Hypothalamus (tissue), 51 donors: ENCODE results near the gene F2R.
"Not testable (repeated sequence)": the region's sequence is repeated elsewhere in the genome, so short reads cannot be mapped to it uniquely, and the experiment has no call there.

Experiments used
- DNase-seq, 51 donors: peaks; one replicate each; lab custom pipeline; 2025; lab: John Stamatoyannopoulos, UW

F2R gene

DNA sequence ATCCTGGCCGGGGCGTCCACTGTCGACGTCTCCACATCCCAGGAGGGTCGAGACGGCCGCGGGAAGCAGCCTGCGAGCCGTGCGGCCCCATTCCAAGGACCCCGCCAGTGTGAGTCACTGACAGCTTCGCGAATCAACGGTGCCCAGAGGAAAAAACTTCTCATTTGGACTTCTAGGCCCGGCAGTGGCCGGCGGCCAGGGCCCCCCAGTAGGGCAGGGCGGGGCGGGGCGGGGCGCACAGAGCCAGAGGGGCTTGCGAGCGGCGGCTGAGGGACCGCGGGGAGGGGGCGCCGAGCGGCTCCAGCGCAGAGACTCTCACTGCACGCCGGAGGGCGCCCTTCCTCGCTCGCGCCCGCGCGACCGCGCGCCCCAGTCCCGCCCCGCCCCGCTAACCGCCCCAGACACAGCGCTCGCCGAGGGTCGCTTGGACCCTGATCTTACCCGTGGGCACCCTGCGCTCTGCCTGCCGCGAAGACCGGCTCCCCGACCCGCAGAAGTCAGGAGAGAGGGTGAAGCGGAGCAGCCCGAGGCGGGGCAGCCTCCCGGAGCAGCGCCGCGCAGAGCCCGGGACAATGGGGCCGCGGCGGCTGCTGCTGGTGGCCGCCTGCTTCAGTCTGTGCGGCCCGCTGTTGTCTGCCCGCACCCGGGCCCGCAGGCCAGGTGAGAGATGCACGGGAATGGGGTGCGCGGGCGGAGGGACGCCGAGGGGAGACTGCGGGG lies at the start of gene F2R:
Gene F2R (plus strand): TSS at position 391 of the 720 bp plus-strand sequence. CDS start 182 bp downstream, at position 573.
- DNase-seq, result peak in 15 of 51 donors; percentile 5 to 52 (median 13)

DNA sequence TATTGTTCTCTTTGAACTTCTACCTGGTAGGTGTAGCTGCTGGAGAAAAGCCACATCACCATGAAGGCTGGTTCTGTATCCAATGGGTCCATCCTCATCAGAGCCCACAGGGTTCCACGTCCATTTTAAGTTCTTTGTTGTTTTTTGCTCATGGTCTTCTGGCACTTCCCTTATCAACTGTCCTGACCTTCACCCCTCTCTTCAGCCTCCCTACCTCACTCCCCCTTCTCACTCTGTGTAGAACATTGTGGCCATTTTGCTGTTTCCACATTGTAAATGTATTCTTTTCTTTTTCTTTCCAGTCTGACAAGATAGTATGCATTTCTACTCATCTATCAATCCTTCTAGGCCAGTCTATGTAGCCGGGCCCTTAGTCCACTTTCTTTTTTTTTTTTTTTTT lies 48.4 kb upstream of the F2R start:
- no peak for DNase-seq

DNA sequence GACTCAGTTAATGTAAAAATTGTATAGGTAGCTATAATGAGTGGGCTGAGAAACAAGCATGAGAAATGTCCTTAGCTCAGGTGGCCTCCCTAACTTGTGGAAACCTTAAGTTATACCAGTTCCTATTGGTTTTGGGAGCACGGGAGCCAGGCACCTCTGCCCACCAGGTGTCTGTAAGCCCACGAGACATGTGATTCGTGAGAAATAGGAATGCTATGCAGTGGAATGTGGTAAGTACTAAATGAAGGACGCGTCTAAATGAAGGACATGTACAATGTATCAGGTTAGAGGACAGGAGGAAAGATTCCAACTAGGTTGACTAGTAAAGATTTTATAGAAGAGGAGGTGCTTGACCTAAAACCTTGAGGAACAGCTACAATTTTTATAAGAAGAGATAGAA lies 46.7 kb upstream of the F2R start:
- DNase-seq, result no peak

DNA sequence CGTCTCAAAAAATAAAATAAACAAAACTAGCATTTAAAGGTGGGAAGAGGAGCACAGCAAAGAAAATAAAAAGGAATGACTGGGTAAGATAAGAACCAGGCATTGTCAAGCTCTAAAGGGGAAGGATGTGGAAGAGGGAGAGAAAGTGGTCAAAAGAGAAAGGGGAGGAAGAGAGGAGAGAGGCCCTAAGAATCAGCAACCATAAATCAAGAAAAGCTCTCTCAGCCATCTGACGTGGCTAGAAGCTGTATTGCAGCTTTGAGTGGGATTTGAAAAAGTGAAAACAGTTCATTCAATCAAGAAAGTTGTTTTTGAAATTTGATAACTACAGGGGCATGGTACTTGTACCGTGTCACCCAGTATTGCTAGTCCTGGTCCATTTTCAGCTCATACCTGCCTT lies 45.4 kb upstream of the F2R start:
- DNase-seq, result no peak

DNA sequence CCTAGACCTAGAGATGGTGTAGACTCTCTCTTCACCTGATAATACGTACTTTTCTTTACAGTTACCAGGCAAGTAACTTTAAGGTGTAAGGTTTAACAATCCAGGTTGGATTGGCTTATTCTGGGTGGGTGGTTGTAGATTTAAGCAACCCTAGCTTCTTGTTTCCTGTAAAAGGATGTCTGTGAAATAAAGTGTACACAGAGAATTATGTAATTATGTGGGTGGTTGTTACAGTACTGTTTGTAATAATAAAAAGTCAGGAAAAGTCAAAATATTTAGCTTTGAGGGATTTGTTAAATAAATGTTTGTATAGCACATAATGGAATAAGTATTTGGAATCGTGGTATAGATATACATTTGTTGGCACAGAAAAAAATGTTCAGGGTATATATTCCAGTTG lies 43.7 kb upstream of the F2R start:
- no peak for DNase-seq

DNA sequence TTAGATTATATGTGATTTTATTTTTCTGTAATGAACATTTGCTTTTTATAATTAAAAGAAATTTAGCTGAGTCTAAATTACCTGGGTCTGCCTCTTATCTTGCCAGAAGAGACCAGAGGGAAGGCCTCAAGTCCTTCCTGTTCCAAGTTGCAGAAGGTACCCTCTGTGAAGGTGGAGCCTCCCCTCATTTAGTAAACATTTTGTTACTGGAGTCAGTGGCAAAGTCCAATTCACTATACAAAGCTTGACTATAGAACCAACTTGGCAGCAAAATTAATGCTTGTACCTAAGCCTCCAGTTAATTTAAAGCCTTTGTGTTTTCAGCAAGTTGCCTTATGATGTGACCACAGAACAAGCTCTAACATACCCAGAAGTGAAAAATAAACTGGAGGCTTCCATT lies 42.8 kb upstream of the F2R start:
- DNase-seq, result no peak

DNA sequence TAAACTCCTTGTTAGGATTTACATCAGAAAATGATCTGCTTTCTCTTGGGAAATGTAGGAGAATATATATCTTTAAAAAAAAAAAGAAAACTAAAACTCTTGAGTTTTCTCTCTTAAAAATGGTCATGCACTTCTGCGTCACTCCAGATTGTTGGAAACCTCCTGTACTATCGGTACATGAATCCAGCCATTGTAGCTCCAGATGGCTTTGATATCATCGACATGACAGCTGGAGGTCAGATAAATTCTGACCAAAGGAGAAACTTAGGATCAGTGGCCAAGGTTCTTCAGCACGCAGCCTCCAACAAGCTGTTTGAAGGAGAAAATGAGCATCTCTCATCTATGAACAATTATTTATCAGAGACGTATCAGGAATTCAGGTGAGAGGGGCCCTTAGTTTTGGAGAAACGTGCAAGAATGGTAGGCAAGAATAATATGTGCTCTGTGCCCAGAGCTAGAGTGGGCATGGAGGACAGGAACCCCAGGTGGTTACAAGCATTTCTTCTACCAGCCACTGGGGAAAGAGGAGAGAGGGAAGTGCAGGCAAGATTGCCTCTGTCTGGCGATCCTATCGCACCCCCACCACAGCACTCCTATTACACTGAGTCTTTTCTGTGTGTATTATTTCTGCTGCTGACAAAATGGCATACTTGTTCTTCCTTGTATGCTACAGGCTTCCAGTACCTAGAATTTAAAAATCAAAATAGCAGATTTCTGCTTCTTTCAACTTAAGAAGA lies 41.4 kb upstream of the F2R start:
- no peak for DNase-seq

DNA sequence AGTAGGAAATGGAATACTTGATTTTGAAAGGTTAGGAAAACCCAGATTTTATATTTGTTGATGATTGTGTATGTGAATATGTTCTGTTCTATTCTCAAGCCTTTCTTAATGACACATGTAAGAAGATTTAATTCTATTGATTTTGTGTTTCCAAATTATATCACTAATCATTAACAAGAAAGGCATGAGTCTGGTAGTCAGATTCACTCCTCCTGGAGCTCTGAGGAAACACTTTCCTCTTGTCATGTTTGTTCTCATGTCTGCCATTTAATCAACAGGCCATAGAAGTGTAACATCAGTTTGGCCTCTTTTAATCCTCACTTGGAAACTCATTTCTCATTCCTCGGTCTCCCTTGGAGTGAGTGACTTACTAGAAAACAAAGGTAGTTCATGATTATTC lies 40.6 kb upstream of the F2R start:
- DNase-seq, result no peak

DNA sequence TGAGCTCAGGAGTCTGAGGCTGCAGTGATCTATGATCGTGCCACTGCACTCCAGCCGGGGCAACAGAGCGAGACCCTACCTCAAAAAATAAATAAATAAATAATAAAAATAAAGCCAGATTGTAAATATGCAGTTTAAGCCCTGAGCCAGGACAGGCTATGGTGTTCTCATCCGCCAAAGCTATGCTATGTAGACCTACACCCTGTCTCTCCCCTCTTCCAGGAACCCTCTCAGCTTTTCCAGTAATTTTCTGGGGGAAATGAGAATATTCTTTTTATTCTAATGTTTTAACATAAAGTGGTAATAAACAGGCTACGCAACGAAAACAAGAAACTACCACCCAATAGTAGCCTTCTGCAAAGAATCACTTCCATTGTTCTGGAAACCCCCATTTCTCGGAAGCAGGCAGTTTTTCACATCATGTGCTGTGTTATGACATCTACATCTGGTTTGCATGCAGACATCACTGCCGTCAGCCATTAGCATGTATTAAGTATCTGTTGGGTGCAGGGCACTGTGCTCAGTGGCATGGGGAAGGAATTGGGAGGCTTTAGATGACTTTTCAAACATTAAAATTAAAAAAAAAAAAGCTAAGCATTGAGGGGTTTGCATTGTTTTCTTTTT lies 38.0 kb upstream of the F2R start:
- no peak for DNase-seq

DNA sequence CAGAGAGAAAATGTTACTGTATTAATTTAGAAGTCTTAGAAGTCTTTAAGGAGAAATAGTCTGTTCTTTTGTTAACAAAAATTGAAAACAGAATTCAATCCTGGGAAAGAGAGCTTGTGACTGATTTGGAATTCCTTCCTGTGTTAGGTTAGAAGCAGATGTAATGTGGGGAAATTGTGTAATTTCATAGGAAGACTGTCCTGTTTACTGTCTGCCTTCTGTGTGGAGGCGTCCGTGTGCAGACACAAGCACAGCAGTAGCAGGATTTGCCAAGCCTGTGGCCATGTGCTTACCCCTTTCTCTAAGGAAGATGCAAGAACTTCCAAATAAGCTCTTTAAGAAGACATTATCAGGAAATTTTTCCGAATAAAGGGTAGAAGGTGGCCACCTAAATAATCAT lies 36.7 kb upstream of the F2R start:
- DNase-seq, result no peak

DNA sequence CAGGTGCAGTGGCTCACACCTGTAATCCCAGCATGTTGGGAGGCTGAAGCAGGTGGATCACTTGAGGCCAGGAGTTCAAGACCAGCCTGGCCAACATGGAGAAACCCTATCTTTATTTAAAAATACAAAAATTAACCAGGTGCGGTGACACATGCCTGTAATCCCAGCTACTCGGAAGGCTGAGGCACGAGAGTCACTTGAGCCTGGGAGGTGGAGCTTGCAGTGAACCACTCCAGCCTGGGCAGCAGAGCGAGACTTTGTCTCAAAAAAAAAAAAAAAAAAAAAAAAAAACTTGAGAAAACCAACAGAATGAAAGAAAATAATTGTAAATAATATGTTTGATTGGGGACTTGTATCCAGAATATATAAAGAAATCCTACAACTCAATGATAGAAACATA lies 35.1 kb upstream of the F2R start:
- DNase-seq, result not testable (repeated sequence)

DNA sequence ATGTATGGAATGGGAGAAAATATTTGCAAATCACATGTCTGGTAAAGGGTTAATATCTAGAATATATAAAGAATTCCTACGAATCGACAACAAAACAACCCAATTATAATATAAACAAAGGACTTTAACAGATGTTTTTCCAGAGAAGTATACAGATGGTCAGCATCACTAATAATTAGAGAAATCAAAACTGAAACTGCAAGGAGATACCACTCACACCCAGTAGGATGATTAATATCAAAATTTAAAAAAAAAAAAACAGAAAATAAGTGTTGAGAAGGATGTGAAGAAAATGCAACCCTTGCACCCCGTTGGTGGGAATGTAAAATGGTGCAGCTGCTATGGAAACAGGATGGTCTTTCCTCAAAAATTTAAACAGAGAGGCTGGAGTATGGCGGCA lies 34.6 kb upstream of the F2R start:
- DNase-seq, result no peak

DNA sequence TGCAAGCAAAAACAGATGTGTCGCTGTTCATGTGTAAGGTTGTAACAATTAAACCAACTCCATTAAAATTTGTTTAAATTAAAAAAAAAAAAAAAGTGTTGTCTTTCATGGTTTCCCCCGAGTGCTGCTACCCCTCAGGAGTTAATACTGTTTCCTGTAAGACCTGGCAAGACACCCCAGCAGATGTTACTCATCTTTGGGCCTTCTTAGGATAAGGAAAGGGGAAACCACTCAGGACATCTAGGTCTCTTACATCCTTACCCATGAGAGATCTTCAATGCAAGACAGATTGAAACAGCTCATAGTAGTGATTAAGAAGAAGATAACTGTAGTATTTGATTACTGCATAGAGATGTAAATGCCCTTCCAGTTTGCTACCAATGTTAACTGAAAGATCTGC lies 33.5 kb upstream of the F2R start:
- DNase-seq, result no peak

DNA sequence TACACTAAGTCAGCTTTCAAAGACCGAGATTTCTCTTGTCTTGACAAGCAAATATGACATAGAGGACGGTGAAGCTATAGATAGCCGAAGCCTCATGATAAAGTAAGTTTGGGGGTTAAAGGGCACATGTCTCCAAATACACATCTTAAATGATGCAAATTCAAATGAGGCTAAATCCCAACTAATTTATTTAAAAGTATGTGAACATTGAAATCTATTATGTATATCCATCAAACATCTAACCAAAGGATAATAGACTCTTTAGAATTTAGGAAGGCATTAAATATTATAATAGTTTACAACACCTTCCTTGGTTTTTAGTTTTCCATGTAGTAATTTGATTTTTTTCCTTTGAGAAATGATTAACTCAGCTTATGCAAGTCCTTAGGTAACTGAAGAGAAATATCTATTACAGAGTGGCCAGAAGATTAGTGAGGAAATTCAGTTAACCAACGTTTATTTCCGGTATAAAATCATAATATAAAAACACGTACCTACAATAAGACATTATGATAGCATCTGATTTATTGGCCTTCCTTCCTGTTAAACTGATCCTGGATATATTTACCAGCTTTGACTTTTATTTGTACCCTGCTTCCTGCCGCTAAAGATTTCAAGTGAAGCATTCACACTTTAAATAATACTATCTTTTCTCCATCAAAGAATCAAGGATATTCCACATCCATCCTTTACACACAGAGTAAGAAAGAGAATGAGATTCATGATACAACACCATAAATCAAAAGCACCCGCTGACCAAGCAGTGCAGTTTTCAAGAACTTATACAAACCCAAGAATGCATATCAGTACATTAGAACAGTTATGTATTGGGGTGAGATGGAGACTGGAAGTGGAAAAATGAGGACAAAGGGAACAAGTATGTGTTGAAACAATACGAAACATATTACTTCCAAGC lies 31.9 kb upstream of the F2R start:
- DNase-seq, result no peak

DNA sequence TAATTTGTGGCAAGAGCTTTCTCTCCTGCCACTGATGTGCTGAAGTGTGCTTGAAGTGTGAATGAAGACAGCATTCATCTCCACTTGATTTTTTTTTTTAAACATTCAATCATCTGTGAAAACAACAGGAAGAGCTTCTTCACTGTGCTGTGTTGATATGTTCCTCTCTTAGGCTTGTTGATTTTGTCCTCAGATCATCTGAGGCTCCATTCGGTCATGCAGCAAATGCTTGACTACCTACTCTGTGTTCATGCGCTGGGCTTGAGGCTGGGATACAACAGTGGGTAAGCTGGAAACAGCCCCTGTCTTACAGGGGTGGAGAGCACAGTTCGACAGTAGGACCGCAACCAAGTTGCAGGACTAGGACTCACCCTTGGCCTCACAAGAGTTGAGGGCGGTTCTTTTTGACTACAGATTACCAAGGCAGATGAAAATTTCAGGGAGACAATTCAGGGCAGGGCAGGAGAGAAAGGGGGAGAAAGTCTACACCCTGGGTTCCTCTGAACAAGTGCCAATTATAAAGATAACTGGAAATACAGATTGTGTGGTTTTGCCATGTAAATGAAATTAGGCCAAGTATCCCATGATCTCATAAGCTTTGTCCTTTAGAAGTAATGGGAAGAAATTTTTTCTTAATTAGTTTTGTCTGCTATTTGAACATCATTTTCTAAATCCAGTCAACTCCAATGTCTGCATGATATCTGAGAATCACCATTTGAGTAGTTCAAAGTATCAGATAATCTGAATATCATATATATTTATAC lies 31.0 kb upstream of the F2R start:
- DNase-seq, result no peak

DNA sequence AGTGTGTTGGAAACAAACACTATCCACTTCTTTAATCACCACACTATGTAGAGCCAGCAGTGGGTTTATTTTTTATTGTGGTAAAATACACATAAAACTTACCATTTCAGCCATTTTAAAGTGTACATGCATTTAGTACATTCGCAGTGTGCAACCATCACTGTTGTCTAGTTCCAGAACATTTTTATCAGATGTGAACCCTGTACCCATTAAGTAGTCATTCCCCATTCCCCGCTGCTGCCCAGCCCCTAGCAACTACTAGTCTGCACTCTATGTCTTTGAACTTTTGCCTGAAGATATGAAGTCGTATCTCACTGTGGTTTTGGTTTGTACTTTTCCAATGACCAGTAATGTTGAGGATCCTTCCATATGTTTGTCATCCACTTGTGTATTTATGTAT lies 30.2 kb upstream of the F2R start:
- no peak for DNase-seq

DNA sequence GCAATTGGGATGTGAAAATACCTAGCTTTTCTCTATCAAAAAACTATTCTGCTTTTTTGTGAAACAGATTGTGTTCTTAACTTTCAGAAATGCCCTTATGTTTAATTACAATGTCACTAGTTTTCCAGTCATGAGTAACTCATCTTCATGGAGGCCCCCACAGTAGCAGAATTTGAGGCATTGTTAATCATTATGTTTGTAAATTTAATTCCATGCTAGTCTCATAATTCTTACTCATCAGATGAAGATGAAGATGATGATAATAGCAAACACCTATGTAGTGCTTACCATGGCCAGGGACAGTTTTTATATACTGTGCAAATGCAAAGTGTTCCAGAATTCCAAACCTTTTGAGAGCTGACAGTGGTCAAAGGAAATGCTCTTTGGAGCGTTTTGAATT lies 27.7 kb upstream of the F2R start:
- DNase-seq, result no peak

DNA sequence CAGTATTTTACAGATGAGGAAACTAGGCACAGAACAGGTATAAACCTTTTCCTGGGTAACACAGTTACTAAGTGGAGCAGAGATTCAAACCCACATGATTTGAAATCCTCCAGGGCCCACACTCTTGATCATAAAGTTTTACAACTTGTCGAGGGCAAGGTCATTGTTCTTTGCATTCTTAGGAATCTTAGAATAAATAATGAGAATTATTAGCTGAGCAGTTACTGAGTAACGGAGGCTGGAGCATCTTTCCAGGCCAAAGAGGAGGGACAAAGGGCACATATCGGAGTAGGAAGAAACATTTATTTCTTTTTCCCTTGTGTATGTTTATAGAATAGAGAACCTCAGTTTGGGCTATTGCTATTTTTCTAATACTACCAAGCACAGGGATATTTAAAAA lies 27.1 kb upstream of the F2R start:
- DNase-seq, result no peak

DNA sequence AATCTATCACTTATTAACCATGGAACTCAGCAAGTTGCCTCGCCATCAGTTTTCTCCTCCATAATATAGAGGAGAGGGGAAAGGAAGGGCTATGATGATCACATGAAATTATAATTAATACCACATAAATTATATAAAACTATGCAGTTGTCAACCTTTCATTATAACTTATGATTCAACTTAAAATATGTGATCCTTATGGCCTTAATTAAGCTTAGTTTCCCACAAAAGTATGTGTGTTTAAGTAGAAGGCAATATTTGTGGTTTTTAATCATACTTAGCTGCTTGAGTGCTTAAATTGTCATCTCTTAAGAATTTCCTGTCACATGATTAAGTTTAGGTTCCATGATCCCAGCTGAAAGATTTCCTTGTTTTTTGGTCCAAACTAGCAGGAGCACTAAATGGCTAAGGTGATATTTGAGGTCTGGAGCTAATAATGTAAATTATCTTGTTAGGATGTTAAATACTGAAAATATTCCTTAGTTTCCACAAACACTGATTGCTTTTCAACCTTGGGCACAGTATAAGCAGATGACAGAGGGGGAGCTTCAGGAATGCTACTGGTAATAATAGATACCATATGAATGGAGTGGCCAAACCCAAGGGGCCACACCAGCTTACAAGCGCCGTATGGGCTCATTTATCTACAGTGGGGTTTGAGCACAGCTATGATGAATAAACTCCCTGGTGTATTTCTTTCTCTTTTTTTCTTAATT lies 26.4 kb upstream of the F2R start:
- no peak for DNase-seq
